Measurements from ENCODE around the gene TOP2A.

TOP2A gene

DNA sequence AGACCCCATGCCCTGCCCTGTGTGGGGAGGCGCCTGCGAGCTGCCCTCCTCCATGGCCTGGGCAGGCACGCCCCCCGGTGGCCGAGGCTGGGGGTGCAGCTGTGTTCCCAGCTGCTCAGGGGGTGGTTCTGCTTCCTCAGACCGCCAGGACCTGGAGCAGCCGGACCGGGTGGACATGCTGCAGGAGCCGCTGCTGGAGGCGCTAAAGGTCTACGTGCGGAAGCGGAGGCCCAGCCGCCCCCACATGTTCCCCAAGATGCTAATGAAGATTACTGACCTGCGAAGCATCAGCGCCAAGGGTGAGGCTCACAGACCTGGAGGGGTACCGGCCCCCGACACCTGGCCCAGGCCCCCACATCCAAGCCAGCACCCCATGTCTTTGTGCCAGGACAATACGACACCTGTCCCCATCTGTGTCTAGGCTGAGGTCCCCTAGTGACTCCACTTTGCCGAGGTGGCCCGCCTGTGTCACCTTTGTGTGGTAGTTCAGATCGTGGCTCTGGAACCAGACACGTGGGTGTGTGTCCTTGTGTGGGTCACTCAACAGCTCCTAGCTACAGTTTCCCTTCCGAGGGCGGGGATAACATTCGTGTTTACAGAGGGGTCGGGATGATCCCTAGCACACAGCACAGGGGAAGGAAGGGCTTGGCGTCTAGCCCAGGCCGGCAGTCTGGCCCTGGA lies 62.4 kb downstream of the TOP2A start:
- DNase-seq, result peak; percentile 68 to 82 (median 80)

DNA sequence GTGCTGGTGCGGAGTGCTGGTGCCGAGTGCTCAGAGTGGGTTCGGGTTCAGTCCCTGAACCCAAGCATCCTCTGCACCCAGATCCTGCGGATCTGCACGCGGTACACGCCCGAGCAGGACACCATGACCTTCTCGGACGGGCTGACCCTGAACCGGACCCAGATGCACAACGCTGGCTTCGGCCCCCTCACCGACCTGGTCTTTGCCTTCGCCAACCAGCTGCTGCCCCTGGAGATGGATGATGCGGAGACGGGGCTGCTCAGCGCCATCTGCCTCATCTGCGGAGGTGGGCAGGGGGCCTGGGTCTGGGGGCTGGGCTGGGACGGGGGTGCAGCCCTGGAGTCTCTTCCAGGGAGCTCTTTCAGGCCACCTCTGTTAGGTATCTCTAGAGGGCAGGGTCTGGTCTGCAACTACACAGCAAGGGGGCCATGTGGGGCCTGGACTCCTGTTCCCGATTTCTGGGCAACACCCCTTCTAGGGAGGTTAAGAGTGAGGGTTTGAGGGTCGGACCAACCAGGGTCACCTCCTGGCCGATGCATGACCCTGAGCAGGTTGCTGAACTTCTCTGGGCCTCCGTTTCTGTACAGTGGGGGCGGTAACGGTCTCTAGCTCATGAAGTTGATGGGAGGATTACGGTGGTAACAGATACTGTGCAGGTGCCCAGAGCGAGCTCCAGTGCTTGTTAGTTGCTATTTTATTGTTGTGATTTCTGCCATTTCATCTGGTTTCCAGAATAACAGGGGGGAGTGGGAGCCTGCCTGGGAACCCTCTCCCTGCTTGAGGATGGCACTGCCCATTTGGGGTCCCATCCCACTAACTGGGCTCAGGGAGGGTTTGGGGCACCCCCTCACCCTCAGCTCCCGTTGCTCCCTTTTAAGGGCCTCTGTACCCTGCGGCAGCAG lies 63.2 kb downstream of the TOP2A start:
- DNase-seq, result no peak

- DNase-seq, result no peak
These were observed 64.8 kb downstream of the TOP2A start for GRCh38 chr17:40352779-40353394.

GRCh38 chr17:40352237-40352778 lies 65.4 kb downstream of the TOP2A start:
- no peak for DNase-seq

GRCh38 chr17:40351359-40352236 lies 66.1 kb downstream of the TOP2A start:
- DNase-seq, result no peak

GRCh38 chr17:40350689-40351358 lies 66.9 kb downstream of the TOP2A start:
- DNase-seq, result no peak

DNA sequence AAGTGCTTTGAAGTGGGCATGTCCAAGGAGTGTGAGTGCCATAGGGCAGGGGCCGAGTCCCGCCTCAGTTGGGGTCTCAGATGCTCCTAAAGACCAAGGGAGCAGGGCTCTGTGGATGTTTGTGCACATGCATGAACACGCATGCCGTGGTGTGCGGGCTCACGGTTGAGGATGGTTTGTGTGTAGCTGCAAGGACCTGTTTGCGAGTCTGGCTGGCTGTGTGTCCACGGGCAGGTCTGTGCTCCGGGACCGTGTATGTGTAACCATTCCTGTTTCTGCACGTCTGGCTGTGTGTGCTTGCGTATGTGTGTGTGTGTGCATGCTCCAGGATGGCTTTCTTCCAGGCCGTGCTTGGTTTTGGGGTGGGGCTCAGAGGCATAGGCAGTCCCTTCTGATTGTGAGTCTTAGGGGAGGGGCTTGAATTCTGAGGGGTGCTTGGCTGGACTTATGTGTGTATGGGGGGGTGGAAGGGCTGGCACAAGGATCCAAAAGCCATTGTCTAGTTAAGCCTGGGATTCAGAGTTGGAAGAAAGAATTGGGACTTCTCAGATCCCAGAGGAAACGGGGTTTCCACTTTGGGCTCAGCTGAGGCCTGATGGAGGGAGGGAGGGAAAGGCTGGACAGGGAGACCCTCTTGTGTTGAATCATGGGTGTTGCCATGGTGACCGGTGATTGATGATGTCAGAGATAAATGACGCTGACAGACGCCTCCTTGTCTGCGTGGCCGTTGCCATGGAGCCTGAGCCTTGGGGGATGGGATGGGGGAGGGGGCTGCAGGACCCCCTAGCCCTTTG lies 67.6 kb downstream of the TOP2A start:
- no peak for DNase-seq

GRCh38 chr17:40349477-40349894 lies 68.2 kb downstream of the TOP2A start:
- DNase-seq, result no peak

DNA sequence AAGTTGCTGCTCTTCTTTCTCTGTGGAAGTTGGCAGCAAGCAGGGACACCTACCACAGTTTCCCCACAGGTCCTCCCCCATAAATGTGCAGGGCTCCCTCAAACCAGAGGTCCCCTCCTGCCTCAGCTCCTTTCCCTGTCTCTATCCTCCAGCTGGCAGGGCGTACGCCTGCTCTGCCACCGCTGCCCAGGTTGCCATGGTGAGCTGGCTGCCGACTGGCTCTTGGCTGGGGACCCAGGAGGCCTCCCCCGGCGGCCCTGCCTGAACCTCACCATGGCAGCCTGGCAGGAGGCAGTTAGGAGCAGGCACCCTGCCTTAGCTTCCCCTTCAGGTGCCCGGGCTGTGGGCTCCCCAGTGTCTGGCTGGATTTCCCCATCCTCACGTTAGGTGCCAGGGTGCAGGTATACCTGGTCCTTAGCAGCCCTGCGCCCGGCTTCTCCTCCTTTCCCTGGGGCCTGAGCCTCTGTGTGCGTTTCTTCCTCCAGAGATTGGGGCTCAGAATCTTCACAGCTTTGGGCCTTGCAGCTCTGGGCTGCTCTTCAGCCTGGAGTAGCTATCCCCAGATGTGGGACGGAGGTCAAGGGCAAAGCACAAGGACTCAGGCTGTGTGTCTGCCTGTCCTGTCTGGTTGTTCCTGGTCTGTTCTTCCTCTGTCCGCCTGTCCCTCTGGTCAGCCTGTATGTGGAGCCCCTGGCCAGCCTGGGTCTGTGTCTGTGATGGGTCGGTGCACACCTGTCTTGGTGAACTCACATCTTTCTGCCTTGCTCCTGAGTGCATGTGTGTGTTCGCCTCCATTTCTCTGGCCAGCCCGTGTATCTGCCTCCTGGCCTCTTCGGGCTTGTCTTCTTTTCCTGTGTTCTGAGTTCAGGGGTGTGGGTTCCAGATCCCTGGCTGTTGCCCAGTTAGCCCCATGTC lies 68.9 kb downstream of the TOP2A start:
- DNase-seq, result no peak

GRCh38 chr17:40348136-40348504 lies 69.6 kb downstream of the TOP2A start:
- DNase-seq, result no peak

DNA sequence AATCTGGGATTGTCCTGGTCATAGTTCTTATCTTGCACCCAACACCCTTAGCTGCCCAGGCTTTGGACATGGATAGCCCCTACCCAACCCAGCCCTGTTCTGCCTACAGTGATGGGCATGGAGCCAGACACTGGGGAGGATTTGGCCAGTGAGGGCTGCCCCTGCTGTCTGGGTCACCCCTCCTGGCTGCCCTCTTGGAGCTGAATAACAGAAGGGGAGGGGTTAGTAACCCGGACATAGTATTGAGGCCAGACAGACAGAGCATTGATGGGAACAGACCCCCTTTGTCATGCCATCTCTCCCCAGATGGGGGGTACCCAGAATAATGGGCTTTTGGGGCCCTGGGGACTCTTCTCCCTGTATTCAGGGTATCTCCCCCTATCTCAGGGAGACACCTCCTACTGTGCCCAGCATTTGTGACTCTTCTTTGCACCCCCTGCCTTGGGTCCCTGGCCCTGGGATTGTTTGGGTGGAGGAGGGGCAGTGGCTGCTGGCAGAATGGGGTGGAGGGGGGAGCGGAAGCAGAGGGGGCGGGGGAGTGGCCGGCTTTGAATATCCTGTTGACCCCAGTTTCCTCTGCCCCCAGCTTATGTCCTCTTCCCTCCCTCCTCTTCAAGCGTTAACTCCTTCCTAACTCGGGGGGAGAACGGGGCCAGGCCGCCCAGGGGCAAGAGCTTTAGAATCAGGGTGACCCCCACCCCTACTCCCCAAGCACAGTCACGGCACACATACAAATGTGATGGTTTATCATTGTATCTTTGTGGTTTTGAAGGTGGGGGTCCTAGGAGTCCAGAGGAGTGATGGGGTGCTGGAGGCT lies 70.2 kb downstream of the TOP2A start:
- DNase-seq, result no peak

DNA sequence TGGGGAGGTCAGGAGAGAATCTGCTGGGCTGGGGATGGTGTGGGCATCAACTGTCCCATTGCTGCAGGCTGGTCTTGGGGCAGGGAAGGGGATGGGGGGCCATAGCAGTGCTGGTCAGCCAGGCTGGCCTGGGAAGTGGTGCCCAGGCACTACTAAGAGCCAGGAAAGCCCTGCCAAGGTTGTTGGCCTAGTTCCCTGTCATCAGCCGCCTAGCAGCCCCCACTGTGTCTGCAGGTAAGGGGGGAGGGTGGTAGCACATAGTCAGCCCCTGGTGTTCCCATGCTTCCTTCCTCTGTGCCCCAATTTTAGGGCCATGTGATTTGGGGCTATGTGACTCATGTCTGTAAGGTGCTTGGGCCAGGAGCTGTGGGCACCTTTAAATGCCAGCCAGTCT lies 70.9 kb downstream of the TOP2A start:
- DNase-seq, result no peak

DNA sequence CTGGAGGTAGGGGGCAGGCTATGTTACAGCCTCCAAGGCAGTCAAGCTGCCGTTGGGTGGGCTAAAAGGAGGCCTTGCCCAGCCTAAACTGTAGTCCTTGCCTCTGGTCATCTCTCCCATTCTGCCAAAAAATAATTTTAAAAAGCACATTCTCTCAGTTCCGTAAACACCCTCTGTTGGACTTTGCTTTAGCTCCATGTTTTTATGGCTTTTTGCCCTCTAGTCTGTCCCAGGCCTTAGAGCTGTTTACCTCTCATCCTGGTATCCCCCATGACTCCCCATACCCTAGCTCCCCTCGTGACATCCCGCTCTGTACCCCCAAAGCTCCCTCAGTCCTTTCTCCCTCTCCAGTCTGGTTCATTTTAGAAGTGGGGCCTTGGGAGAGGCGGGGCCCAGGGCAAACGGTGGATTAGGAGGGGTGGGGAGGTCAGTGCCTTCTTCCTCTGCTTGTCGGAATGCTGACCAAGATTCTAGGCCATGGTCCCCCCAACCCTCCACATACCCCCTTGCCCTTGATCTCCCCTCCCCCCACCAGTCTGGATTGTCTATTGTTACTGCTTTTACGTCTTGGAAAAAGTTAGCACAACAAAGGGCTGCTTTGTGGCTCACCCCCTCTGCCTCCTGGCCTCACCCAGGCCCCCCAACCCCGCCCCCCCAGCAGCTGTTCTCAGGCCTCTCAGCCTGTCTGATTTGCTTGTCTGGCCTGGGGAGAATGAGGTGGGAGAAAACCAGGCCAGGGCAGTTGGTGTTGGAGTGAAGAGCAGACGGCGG lies 71.5 kb downstream of the TOP2A start:
- DNase-seq, result no peak

- peak in 1 of 4 experiments; percentile 21 for DNase-seq
These were observed 72.3 kb downstream of the TOP2A start for GRCh38 chr17:40345161-40345993.

DNA sequence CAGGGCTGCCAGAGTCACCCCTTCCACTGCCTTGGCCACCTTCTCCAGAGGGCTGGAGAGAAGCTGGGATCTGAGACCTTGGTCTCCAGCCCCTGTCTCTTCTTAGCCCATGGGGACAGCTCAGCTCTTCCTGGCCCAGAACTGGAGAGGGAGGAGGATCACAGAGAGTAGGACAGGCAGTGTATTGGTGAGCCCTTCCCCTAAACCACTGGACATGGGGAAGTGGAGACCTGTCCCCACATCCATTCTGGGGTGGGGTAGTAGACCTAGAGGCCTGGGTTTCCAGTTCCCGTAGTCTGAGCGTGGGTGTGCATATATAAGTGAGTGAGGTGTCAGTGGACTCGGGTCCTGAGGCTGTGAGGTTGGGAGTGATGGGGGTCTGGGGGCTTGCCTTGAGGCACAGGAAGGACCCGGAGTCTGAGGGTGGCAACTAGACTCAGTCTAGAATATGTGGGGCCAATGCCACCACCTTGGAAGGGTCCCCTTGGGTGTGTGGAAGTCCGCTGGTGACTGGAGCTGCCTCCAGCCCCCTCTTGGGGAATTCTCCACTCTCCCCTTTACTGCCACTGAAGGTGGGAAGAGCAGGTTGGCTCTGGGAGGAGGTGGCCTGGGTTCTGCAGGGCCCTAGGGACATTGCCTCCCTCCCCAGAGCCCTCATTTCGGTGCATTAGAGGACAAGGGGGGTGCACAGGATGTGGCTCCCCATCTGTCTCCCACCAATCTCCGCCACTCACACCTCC lies 73.1 kb downstream of the TOP2A start:
- no peak for DNase-seq
